HG03378 (cell line): ENCODE data around the gene ARHGAP35.

ENCODE experiments used
- ATAC-seq: cut with Tn5 transposase; IDR thresholded peaks from one replicate; pipeline ENCODE4 v1.9.1; 2021; ENCODE audit warnings: mild to moderate bottlenecking, moderate library complexity; ENCODE audit not compliant: unreplicated experiment

Gene ARHGAP35

DNA sequence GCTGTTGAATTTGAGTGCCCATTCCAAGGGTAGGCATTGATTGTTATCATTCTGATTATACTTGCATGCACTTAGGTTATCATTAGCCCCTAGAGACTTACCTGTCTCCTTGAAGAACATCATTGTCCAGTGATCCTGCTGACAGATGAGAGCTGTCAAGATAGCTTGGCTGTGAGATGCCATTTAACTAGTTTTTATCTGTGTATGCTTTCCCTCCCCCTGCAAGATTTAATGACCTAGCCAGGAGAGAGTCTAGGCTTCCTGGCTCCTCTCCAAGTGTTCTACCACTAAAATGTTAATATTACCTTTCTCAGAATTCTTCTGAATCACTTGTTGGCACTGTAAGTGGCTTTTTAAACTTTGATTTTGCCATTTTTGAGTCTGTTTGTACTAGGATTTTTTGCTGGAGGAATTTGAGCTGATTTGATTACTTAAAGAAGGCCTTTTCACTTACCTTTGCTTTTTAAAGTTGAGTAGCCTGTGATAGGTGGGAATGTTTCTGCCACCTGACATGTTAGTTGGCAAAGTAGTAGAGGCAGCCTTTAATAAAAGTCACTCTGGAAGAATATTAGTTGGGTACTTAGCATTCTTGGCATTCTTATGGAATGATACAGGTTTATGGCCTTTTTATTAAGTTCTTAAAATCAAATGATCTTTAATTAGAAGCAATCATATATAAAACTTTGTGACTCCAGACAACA is 41.1 kb downstream of the ARHGAP35 start:
- no peak for ATAC-seq

DNA sequence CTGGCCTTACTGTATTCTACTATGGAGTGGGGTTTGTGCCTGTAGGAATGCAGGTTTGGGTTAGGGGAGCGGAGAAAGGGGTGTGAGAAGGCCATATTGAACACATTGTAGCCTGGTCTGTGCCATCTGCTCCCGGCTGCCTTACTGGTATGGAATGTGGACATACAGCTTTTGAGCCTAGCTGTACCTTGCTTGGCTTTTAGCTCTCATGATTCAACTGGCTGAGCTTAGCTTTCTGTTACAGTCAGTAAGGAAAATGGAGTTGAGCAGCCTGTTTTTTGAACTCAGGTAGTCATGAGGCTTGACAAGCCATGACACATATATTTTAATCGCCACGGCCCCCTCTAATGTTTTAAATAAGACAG is 41.6 kb downstream of the ARHGAP35 start:
- ATAC-seq = no peak

DNA sequence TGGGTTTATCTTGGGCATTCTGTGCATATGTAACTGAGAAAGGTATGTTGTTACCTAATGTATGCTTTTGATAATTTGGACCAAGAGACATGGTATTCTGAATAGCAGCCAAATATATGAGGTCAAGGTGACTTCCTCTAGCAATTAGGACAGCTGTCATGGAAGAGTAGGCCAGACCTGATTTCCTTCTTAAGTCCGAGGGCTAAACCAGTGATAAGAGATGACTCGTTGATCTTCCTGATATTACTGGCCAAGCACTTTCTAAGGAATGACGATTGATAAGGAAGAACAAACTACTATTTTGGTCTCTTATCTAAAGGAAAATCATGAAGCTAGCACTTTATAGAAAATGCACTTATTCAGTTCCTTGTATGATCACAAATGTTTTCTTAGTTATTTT is 42.7 kb downstream of the ARHGAP35 start:
- ATAC-seq = no peak

DNA sequence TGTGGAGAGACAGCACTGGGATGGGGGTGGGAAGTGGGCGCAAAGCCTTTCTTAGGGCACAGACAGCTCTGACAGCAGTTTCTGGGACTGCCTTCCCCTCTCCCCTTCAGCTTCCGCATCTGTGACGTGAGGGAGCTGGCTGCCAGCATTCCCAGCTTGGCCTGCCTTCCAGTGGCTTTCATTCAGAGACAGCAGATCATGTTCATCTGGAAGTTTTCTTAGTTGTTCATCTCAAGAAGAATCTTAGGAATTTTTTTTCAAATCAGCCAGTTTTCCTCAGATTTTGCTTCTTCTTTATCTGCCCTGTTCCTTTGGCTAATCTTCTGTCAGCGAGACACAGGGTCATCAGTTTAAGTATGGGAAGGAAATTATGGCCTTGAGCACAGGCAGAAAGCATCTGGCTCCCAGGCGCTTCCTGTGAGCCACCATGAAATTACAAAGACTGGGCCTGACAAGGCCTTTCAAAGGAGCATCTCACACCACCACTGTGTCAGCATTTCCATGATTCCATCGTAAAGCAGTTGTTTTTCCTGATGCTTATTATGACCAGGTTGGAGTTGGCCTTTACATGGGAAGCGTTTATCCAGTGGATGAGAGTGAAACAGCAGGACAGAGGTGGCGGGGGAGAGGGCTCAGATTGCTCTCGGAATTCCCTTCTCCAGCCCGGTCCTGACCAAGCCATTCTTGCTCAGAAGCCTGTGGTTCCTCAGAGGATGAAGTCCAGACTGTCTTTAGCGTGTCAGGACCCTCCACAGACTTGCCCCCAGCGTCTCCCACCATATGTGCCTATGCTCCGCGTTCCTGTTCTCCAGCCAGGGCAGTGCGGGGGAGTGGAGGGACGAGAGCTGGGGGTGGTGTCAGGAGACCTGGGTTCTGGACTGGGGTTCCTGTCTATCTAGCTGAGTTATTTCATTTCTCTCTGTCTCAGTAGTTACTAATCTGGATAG is 43.6 kb downstream of the ARHGAP35 start:
- ATAC-seq = no peak

DNA sequence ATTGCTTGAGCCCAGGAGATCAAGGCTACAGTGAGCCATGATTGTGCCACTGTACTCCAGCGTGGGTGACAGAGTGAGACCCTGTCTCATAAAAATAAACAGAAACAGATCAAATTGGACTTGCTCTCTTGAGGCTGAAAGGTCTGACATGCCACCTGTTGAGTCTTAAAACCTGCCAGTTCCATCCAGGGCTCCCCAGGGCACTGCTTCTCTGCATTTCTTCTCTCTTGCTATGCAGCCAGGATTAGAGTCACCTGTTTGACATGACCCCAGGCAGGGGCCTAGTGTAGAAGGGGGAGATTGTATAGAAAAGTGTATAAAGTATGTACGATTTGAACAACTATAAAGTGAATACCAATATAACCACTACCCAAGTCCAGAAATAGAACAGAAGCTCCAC is 45.4 kb downstream of the ARHGAP35 start:
- no peak for ATAC-seq

DNA sequence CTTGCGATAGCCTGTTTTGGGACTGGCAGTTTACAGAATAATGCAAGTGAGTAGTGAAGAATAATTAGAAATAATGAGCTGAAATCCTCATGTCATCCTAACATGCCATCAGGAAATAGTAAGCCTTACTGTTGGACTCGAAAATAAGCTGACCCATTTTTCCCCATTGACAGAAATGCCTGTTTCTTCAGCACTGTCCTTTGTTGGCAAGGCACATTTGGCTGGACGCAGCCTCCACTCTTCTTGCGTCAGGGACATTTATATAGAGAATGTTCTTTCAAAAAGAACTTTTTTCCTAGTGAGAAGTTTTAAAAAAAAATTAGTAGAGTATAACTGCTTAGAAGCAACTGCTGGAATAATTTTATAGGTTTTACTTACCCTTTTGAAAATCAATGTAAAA is 47.1 kb downstream of the ARHGAP35 start:
- no peak for ATAC-seq

DNA sequence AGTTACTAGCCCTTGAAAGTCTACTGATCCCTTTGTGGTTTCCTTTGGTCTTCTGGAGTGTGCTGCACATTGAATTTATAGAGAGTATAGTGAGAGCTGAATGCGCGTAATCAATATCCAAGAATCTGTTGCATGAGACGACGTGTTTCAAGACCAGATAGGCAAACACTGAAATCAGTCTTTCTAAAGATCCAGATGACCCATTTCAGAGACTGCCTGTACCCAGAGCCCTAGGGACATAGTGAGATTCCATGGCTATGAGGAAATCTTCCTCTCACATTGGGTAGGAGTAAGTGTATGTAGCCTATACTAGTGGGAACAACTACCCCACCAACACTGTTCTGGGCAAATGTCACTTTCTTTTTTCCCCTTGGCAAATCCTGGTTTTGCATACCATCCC is 48.6 kb downstream of the ARHGAP35 start:
- no peak for ATAC-seq
